ENCODE measurements around the gene TDRD3.

Gene TDRD3

DNA sequence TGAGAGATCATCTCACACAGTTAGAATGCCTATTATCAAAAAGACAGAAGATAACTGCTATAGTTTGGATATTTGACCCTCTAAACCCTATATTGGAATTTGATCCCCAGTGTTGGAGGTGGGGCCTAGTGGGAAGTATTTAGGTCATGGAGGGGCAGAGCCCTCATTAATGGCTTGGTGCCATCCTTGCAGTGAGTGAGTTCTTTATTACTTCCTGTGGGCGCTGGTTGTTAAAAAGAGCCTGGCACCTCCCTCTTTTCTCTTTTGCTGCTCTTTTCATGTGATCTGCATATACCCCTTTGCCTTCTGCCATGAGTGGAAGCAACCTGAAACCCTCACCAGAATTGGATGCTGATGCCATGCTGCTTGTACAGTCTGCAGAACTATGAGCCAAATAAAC lies 66.8 kb downstream of the TDRD3 start:
- DNase-seq = no peak

DNA sequence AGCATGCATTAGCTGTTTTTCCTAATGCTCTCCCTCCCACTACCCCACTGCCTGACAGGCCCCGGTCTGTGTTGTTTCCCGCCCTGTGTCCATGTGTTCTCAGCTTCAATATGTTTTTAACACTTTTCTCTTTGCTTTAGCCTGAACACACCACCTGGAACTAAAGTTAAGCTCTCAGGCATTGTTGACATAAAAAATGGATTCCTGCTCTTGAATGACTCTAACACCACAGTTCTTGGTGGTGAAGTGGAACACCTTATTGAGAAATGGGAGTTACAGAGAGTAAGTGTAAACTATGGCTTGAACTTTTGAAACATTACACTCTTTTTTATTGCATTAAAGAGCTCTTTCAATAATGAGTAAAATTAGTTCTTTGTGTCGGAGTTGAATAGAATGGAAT lies 70.1 kb downstream of the TDRD3 start:
- no peak for DNase-seq

DNA sequence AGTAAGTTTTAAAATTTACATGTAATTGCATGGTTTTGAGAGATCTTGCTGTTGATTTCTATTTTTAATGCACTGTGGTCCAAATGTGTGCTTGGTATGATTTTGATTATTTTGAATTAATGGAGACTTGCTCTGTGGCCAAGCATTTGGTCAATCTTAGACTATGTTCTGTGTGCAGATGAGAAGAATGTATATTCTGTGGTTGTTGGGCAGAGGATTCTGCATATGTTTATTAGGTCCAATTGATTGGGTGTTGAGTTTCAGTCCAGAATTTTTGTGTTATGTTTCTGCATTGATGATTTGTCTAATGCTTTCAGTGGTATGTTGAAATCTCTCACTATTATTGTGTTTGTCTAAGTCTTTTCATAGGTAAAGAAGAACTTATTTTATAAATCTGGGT lies 82.3 kb downstream of the TDRD3 start:
- DNase-seq = no peak

DNA sequence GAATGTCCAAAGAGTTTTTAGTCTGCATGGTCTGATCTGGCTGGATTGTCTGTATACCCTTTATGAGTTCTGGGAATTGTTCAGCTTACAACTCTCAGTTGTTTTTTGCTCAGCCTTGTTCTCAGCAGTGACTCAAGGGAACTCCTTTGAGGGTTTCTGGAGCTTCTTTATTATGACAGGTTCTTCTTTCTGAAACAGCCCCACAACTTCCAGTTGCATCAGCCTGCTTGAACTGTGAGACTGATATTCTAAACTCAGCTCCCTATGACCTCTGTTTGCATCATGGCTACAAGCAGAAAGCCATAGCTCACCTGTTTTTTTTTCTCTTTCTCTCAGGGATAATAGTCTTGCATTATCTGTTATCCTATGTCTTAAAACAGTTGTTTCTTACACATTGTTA lies 85.0 kb downstream of the TDRD3 start:
- DNase-seq = no peak

DNA sequence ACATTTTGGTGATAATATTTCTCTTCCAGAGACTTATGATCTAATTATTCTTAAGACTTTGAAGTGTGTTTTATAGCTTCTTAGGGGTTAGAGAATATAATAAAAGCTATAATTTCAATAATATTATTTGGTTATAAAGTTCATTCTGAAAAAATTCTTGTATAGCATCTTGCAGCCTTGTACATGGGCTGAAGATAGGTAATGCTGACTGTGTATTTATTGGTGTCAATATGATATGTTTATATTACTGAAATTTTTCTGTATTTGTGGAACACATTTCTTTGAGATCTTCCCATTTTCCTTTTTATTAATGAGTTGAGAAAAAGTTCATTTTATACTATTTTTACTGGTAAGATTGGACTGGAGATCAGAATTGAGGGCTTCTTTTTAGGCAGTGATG lies 87.8 kb downstream of the TDRD3 start:
- no peak for DNase-seq

DNA sequence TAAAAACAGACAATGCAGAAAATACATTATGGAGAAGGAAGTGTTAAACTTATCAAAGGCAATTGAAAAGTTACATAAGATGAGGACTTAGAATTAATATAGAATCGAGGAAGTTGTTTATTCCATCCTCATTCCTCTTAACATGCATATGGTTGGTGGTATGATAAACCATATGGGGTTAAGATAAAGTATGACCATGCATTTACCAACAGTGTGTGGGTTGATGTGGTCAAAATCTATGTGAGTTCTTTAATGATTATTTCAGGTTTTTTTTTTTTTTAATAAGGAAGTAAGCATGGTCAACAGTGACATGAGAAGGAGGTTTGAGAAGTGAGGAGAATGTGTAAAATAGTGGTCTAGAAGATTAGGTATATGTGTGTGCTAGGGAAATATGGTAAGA lies 94.5 kb downstream of the TDRD3 start:
- DNase-seq = no peak

DNA sequence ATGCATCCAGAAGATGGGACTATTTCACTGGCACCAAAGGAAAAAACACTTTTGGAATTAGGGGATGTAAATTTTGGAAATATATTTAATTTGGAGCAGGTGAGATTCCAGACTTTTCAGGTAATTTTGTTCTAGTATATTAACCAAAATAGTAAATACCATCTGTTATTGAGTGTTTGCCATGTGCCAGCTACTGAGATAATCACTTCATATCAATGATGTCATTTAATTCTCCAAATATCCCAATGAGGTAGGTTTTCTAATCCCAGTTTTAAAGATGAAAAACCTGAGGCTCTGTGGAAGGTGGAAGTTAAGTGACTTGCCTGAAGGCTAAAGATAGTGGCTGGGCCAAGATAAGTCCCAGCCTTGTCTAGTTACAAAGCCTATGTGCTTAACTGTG lies 95.2 kb downstream of the TDRD3 start:
- DNase-seq = no peak

DNA sequence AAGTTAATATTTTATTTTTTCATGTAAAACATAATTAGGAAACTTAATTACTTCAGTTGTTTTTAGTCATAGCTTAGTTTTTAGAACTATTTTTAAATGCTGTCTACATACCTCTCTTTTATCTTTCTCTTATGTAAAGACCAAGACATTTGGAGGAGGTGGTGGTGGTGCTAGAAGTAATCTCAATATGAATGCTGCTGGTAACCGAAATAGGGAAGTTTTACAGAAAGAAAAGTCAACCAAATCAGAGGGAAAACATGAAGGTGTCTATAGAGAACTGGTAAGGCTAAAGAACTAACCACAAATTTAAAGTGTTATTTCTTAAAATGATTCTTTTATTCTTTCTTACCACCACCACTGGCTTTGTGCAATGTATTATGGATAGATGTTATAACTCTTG lies 97.3 kb downstream of the TDRD3 start:
- no peak for DNase-seq

DNA sequence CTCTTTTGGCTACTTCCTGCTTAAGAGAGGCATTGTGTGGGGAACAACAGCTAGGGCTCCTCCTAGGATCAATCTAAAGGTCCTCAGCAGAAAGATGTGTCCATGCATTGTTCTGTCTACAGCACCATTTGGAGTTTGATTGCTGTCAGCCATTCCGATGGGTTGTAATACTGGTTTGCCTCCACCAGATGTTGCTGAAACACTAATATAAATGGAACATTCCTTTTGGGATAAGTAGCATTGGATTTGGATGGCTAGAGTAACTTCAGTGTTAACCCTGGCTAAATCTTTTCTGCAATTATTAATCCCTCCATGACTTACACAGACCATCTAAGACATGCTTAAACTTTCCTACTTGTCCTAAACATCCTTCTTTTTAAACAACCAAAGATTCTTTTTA lies 104.2 kb downstream of the TDRD3 start:
- no peak for DNase-seq

DNA sequence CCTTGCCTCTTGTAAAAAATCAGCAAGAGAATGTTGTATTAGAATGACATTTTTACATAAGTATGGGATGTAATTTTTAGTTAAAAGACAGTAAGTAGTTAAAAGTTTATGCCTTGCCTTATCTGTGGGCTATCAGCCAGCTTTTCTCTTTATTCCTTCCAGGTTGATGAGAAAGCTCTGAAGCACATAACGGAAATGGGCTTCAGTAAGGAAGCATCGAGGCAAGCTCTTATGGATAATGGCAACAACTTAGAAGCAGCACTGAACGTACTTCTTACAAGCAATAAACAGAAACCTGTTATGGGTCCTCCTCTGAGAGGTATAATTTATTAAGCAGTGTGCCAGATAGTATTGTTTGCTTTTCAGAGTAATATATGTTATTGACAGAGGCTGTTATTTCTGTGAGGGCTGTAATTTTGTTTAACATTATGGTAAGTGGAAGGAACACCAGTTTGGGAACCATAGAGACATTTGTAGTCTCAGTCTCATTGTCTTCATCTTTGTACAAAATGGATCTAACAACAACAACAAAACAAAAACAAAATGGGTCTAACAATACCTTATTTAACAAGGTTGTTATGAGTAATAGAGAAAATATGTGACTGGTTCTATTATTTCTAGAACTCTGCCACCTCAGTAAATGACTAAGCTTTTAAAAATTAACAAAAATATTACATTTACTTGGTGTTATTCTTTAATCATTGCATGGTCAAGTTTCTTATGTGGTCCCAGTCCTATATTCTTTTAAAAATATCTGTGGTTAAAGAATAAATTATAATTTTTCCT lies 112.8 kb downstream of the TDRD3 start:
- DNase-seq = no peak

DNA sequence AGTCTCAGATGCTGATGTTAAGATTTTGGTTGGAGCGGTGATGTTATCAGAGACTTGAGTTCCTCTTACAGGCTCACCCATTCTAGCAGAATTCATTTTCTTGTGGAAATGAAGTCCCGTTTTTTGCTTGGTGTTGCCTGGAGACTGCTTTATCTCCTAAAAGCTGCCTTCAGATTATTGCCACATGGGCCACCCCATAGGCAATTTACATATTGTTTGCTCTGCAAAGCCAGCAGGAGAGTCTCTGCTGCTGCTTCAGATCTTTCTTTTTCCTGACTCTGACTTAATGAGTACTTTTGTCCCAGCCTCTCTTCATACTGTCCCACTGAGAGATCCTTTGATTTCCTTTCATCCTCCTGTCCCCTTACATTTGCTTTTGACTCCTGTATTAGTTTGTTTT lies 114.6 kb downstream of the TDRD3 start:
- DNase-seq = no peak

DNA sequence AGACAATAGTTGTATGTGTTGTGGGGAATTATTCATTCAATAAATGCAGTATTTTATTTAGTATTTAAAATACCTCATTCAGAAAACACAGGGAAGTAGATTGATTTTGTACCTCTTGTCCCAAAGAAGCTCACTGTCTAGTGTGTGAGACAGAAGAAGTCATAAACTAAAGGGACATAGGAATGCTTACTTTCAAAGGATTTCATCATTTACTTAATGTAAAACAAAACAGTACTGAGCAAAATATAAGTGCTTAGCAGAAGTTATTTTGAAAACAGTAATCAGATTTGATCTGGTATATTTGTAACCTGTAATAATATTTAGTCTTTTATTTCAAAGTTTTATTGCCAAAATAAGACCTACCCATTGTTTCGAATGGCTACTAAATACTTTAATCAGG lies 117.9 kb downstream of the TDRD3 start:
- DNase-seq = no peak

DNA sequence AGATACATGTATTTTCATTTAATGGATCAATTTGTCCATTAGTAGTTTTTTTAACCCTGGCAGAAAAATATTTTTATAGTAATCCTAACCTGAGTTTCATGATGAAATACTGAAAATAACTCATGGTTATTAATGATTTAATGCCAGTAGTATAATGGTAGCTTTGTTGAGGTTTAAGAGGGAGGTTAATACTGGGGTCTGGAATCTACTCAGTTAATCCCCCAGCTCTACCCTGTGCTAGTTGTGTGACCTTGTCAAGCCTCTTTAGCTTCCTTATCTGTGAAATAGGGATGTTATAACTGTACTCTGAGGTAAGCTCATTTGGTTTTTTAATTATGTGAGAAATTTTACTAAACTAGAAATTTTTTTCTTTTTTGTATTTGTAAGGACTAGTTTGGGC lies 122.5 kb downstream of the TDRD3 start:
- DNase-seq = no peak

DNA sequence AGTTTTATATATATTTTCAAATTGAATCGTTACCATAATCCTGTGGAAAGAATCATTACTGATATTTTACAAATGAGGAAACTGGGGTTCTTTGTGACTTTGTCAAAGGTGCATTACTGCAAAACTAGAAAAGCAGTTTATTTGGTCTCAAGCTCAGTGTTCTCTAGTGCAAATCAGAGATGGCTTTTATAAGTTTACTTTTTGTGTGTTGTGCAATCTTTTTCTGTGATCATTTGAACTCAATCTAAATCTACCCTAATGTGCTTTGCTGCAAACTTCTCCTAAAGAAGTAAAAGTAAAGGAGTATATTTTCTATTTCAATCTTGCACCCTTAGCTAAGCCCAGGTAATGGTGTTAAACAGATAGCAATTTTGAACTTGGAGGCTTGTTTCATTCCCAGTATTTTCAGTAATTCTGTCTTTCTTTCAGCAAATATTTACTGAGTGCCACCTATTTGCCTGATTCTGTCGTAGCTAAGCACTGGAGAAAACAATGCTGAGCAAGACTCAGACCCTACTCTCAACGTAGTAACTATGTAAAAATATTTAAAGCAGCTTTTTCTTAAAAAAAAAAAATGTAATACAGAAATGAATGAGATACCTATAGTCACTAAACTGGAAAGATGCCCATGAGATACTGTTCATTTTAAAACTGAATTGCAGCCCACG lies 124.0 kb downstream of the TDRD3 start:
- DNase-seq = no peak

DNA sequence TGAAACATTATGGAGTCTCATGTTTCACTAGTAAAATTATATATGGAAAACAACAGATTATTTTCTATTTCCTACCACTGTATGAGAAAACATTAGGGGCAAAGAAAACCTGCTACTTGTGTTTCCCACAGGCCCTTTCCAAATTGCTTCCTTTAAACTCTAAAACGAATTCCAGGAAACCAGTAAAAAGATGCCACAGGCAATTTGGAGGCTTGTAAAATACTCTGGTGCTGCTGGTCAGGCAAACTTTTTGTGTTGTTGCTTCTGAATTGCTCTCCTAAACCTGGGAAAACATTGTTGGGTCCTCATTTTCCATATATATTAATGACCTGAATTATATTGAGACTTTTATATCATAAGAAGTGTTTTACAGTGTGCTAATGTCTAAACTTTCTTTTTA lies 141.5 kb downstream of the TDRD3 start:
- DNase-seq = no peak

DNA sequence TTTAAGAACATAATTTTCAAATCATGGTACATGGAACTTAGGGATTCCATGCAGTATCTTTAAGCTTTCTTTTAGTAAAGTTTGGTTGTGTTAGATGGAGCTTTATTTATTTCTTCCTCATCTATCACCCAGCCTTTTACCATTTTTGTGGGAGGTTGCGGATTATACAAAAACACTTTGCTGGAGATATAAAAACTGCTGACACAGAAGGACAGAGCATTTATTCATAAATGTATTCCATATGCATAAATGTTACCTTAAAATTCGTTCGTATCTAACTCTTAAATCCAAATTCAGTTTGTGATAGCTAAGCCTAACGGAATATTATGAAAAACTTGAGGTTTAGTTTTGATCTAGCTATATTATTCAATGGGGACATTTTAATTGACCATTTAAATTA lies 143.3 kb downstream of the TDRD3 start:
- DNase-seq = no peak

DNA sequence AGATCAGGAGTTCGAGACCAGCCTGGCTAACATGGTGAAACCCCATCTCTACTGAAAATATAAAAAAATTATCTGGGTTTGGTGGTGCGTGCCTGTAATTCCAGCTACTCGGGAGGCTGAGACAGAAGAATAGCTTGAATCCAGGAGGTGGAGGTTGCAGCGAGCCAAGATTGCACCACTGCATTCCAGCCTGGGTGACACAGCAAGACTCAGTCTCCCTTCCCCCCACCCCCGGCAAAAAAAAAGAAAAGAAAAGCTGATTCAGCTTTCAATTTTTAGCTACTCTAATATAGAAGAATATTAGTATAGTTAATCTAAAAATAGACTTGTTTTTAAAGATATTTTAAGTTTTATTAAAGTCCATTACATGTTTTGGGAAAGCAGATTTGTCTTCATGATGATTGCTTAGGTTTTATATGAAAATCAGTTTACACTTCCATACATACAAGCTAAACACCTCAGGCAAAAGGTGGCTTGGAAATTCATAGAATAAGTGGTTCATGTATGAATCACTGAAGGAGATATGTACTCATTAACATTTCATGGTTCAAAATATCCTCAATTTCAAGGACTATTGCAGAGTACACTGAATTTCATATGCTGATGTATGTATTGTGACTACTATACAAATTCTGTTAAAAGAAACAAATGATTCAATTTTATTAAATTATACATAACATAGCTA lies 165.2 kb downstream of the TDRD3 start:
- no peak for DNase-seq

DNA sequence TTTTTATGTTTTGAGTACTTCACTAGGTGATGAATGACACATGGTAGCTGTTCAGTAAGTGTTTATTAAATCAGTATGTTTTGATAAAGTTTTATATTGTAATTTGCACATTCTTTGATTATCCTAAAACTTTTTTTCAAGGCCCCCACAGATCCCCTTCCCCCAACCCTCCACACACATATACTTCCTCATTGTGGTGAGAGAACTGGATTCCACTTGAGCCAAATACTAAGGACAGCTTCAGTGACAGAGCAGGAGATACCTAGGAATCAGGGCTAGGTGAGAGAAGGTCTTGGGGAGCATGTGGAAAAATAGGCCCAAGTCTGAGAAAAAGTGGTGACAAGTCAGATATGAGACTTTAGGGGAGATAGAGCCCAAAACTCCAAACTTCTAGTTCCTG lies 174.6 kb downstream of the TDRD3 start:
- DNase-seq = no peak

DNA sequence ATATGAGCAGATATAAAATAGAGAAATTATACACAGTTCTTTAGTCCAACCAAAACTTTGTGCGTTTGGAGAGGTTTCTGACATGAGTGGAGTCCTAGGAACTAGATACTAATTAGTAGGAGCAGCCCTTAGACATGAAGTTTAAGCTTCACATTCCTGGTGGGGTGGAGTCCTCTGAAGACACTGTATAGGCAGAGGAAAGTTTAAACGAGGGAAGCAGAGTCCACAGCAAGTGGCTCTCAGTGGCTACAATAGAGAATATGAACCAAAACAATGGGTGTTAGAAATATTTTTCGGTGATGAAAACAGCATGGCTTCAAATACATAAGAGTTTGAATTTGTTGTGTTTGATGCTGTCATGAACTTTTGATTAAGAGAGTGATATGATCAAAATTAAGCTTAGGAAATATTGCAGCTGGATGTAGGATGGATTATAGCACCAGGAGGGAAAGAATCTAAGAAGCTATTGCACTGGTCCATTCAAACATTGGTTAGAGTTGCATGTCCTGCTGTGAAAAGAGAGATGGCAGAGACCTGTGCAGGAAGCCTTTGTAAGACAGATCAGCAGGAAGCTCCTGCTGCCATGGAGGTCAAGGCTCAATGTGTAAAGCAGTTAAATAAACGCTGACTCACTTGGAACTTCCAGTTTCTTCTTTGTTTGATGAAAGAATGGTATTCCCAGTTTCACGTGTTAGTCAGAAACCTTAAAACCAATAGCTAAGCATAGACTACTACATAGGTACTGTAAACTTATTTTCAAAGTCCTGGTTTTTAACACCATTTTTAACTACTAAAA lies 175.2 kb downstream of the TDRD3 start:
- DNase-seq = no peak

DNA sequence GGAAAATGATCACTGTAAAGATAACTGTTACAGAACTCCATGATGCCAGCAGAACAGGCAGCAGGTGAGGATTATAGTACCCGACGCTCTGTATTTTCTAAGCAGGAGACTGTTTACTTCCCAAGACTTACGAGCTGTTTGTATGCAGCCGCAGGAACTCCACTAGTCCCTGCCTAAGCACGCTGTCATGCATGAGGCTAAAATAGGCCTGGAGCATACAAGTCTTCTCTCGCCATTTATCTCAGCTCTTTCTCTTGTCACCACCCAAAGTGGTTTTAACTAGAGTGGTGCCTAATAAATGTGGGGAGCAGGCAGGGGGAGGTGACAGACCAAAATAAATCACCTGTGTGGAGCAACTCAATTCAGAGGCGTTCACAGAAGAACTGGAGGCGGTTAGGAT lies 175.8 kb downstream of the TDRD3 start:
- no peak for DNase-seq

DNA sequence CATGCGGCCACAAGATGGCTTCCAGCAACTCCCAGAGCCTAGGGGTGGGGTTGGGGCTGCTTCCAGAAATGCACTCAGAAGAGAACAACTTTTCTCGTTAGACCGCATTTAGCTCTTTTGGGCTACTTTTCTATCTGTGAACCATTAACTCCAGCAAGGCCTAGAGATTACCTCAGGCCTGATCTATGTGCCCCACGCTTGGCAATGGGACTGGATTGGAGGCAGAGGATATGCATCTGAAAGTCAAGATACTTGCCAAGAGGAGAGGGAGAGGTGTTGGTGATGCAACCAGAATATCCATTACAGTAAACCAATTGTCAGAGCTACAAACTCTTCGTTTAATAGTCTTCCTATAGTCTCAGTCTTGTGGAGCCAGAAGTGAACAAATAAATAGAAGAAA lies 177.7 kb downstream of the TDRD3 start:
- no peak for DNase-seq

DNA sequence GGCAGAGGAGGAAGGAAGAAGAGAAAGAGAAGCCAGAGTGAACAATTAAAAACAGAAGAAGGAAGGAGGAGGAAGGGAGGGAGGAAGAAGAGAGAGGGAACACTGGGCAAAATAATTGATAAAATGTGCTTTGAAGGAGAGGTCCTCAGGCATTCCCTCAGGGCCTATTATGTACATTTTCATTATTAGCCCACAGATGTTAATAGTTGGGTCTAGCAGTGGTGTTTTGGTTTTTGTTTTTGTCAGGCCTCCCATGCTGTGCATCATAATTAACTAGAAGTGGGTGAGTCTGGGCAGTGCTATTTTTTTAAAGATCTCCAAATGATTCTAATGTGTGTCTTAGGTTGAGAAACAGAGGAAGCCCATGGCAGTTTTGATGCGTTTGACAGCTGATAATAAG lies 178.1 kb downstream of the TDRD3 start:
- DNase-seq = no peak

DNA sequence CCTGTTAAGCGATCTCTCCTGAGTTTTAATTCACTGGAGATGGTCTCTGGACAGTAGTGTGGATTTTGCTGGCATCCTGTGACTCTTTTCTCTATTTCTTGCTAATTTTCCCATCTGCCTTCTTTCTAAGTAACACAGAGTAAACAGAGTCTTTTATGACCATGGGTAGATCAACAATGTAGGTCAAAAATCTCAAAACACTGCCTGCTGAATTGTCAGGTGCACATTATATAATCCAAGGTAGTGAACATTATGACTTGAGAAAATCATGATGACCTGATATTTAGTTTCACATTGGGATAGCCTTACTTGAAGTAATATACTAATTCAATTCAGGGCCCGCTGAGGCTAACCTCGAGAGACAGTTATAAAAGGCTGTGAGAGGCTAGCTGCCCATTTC lies 180.7 kb downstream of the TDRD3 start:
- no peak for DNase-seq

All from activated CD4-positive, alpha-beta T cell treated with anti-CD3 and anti-CD28 coated beads for 1 hour (primary cell).